ENCODE data around the gene COX4I1.

DNA sequence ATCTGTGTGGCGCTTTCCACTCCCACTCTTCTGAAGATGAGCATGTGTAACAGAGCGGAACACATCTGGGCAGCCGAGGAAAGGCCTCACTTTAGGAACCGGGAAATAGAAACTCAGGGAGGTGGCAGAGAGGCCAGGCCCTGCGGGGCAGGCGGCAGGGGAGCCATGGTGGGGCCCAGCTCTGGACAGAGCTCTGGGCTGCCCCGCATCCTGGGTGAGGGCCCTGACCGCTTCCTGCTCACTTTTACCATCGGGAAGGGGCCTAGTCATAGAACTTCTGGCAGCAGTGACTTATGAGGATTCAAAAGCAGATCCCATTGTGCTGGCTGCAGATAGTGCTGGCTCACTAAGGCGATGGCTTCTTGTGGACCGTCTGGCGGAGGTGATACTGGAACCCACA, 22.6 kb downstream of the COX4I1 start:
- TF ChIP-seq, protein P1, sequence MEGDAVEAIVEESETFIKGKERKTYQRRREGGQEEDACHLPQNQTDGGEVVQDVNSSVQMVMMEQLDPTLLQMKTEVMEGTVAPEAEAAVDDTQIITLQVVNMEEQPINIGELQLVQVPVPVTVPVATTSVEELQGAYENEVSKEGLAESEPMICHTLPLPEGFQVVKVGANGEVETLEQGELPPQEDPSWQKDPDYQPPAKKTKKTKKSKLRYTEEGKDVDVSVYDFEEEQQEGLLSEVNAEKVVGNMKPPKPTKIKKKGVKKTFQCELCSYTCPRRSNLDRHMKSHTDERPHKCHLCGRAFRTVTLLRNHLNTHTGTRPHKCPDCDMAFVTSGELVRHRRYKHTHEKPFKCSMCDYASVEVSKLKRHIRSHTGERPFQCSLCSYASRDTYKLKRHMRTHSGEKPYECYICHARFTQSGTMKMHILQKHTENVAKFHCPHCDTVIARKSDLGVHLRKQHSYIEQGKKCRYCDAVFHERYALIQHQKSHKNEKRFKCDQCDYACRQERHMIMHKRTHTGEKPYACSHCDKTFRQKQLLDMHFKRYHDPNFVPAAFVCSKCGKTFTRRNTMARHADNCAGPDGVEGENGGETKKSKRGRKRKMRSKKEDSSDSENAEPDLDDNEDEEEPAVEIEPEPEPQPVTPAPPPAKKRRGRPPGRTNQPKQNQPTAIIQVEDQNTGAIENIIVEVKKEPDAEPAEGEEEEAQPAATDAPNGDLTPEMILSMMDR (IDR thresholded peaks at IDR 0.05), result no peak
- no peak for TF ChIP-seq POLR2AphosphoS5 (IDR thresholded peaks at IDR 0.05)
